ENCODE data around the gene CD63.

DNA sequence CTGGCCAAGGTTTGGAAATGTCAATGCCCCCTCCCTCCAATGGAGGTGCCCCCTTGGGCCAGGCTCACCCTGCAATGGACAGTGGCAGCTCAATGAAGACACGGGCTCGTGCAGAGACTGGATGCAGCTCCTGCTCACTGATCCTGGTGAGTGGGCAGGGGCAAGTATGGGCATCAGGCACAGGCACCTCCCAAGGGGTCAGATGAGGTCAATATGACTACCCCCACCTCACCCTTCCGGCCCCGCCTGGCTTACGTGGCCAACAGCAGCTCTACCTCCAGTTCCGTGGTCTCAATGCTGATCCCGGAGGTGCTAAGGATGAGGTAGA is 34.7 kb downstream of the CD63 start:
- TF ChIP-seq, protein P1, sequence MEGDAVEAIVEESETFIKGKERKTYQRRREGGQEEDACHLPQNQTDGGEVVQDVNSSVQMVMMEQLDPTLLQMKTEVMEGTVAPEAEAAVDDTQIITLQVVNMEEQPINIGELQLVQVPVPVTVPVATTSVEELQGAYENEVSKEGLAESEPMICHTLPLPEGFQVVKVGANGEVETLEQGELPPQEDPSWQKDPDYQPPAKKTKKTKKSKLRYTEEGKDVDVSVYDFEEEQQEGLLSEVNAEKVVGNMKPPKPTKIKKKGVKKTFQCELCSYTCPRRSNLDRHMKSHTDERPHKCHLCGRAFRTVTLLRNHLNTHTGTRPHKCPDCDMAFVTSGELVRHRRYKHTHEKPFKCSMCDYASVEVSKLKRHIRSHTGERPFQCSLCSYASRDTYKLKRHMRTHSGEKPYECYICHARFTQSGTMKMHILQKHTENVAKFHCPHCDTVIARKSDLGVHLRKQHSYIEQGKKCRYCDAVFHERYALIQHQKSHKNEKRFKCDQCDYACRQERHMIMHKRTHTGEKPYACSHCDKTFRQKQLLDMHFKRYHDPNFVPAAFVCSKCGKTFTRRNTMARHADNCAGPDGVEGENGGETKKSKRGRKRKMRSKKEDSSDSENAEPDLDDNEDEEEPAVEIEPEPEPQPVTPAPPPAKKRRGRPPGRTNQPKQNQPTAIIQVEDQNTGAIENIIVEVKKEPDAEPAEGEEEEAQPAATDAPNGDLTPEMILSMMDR (IDR thresholded peaks at IDR 0.05): no peak
- TF ChIP-seq SIN3A (IDR thresholded peaks at IDR 0.05; ENCODE audit: borderline replicate concordance, insufficient read depth, low read depth, low read length) (no peak), POLR2AphosphoS5 (IDR thresholded peaks at IDR 0.05; ENCODE audit: low read depth, low read length) (no peak)
